NCI-H2171 (cell line): ENCODE measurements around the gene RBM42.
"Not testable (repeated sequence)": the region's sequence is repeated elsewhere in the genome, so short reads cannot be mapped to it uniquely, and the experiment has no call there.

Experiments
- DNase-seq: peaks from one replicate; lab custom pipeline; 2025; lab: John Stamatoyannopoulos, UW

The RBM42 gene

DNA sequence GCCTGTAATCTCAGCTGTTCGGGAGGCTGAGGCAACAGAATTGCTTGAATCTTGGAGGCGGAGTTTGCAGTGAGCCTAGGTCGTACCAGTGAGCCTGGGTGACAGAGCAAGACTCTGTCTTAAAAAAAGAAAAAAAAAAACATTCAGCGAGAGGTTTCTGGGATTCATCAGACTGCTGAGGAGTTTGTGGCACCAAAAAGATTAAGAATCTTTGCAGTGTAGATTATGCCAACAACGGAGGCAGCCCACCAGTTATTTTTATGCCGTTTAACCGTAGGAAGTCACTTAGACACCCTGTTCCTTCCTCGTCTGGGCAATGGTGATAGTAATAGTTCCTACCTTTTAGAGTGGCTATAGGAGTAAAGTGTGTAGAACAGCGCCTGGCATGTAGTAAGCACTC is 21.7 kb downstream of the RBM42 start:
- DNase-seq: no peak

DNA sequence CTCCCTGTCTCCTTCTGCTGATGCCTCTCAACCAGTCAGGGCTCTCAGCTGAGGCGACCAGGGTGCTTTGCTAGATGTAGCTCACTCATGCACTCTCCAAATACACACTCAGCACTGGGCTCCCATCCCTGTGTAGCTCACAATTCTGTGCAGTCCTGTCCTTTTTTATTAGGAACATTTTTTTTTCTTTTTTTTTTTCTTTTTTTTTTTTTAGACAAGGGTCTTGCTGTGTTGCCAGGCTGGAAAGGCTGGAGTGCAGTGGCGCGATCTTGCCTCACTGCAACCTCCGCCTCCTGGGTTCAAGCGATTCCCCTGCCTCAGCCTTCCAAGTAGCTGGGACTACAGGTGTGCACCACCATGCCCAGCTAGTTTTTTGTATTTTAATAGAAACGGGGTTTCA is 26.0 kb downstream of the RBM42 start:
- DNase-seq: not testable (repeated sequence)

DNA sequence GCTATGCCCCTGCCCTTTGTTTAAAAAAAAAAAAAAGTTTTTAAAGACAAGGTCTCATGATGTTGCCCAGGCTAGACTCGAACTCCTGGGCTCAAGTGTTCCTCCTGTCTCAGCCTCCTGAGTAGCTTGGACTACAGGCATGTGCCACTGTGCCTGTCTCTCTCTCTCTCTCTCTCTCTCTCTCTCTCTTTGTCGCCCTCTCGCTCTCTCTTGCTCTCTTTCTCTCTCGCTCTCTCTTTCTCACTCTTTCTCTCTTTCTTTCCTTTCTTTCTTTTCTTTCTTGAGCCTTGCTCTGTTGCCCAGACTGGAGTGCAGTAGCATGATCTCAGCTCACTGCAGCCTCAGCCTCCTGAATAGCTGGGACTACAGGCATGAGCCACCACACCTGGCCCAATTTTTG is 26.8 kb downstream of the RBM42 start:
- no peak for DNase-seq

DNA sequence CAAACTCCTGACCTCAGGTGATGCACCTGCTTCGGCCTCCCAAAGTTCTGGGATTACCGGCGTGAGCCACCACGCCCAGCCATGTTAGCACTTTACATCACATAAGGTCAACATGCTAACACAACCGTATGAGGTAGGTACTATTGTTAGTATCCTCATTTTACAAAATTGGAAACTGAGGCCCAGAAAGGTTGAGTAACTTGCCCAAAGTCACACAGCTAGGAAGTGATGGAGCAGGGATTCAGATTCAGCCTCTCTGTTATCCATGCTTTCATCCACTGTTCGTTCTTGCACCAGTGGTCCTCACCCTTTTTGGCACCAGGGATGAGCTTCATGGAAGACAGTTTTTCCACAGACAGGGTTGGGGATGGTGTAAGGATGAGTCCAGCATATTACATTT is 27.9 kb downstream of the RBM42 start:
- DNase-seq: no peak

DNA sequence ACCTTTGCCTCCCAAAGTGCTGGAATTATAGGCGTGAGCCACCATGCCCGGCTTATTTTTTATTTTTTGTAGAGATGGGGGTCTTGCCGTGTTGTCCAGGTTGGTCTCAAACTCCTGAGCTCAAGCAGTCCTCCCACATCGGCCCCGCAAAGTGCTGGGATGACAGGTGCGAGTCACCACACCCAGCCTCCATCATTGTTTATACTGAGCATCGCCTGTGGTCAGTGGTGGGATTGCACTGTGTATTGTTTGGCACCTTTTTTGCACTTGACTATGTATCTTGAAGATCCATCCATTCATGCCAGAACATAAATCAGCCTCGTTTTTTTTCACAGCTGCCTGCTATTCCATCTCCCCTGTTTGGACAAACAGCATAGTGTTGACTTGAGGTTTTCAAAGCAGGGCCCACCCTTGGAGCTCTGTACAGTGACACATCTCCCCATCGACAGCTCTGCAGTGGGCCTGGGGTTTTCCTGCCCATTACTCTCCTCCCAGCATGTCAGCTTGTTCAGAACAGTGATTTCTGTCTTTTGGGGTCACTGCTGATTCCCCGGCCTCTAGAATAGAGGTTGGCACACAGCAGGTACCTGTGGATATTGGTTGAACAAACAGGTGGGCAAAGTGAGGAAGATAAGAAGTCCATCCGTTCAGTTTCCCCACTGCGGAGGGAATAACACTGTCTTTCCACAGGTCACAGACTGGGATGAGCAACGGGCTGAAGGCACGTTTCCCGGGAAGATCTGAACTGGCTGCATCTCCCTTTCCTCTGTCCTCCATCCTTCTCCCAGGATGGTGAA is 29.3 kb downstream of the RBM42 start:
- DNase-seq: no peak

DNA sequence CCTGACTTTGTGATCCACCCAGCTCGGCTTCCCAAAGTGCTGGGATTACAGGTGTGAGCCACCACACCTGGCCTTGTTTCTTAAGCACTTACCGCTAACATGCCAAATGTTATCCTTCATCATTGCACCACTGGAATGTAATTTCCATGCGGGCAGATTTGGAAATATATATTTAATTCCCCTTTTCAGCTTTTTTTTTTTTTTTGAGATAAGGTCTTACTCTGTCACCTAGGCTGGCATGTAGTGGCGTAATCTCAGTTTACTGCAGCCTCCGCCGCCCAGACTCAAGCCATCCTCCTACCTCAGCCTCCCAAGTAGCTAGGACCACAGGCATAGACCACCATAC is 33.1 kb downstream of the RBM42 start:
- DNase-seq: no peak

DNA sequence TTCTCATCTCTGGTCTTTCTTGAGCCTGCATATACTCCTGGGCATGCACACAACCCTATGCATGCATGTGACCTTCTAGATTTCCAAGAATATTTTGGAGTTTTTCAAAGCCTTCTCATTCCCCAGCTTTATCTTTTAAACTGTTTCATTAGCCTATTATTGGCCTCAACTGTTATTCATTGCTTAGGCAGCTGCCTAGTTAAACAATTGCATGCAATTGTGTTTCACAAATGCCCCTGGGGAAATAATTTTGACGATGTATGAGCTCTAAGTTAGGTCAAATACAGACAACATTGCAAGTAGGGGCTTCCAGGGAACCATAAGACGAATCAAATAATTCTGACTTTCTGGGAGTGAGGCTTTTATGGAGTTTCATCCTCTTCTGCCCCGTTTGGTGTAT is 35.1 kb downstream of the RBM42 start:
- no peak for DNase-seq

DNA sequence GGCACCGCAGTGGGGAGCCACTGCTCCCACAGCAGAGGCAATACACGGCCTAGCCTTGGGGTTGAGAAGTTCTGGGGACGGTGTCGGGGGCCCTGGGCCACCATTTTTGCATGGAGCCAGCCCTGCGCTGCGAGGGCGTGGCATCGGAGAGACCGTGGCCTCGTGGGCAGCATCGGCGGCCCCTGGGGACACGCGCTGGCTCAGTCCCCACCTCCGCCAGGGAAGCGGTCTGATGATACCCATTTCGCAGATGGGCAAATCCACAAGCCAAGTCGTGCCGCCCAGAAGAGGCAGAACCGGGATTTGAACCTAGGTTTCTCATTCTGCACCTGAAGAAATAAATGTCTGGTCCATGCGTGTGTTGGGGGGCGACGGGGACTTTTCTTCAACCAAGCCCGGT is 36.3 kb downstream of the RBM42 start:
- DNase-seq: no peak

DNA sequence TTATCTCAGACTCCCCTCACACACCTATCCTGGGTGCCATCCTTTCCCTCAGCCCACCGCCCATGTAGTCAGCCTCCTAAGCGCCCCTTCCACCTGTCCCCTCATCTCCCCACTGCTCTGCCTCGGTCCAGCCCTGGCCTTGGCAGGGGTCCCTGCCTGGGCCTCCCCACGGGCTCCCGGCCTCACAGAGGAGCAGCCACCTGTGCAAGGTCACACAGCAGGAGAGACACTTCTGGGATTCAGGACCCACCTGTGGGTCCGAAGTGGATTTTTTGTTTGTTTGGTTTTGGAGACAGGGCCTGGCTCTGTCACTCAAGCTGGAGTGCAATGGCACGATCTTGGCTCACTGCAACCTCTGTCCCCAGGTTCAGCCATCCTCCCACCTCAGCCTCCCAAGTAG is 36.8 kb downstream of the RBM42 start:
- DNase-seq: no peak

DNA sequence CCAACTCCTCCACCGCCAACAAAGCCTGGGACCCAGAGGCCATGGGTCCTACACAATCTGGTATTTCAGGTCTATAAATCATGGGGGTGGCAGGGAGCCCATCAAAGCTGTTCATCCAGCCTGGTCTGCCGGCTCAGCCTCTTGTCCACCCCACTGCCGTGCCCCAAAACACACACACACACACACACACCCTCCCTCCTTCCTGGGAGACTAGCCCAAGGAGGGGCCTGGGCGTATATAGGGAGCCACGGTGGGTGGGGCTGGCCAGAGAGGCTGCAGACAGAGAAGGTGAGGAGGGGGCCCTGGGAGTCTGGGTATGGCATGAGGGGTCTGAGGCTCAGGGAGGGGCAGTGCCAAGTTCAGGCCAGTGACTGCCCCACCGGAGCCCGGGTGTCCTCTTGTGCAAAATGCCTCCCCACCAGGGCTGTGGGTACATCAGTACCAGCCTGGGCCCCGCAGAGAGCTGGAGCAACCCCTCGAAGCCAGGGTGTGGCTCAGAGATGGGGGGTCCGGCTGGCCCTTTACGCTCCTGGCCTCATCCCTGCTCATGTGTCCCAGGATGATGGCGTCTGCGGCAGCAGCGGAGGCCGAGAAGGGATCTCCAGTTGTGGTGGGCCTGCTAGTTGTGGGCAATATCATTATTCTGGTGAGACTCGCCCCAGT is 37.5 kb downstream of the RBM42 start, which contains the start of gene UPK1A:
TSS of gene UPK1A (plus strand) at position 267 of the 663 bp plus-strand sequence. CDS start at position 563, 296 bp downstream.
- DNase-seq: no peak

DNA sequence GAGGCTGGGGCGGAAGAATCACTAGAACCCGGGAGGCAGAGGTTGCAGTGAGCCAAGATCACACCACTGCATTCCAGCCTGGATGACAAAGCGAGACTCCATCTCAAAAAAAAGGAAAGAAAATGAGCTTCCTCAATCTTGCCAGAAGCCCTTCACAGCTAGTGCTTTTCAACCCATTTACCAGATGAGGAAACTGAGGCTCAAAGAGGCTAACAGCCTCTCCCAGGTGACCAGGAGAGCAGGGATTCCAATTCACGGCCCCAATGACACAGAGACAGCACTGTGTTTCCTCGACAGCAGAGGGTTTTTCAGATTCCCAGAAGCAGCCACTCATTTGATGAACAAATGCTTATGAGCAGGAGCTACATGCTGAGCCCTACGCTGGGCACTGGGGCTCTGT is 40.7 kb downstream of the RBM42 start:
- no peak for DNase-seq

DNA sequence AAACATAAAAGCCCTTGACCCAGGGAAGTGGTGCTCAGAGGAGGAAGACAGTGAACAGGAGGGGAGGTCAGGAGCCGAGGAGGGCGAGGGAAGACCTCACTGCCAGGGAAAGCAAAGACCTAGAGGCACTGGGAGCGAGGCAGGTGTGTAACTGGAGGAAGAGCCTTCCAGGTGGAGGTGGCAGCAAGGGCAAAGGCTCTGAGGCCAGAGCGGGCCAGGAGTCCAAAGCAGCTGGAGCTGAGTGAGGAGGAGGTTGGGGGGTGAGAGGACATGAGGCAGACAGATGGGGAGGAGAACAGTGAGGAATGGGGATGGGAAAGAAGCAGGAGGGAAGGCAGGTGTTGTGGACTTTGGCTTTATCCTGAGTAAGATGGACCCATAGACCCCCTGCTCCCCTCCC is 41.1 kb downstream of the RBM42 start:
- no peak for DNase-seq

DNA sequence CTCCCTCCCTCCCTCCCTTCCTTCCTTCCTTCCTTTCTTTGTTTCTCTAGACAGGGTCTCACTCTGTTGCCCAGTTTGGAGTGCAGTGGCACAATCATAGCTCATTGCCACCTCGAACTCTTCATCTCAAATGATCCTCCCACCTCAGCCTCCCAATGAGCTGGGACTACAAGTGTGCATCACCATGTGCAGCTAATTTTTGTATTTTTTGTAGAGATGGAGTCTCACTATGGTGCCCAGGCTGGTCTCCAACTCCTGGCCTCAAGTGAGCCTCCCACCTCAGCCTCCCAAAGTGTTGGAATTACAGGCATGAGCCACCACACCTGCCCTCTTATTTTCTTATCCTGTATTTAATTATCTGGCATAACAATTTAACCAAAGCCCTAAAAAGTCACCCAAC is 41.9 kb downstream of the RBM42 start:
- DNase-seq: no peak

DNA sequence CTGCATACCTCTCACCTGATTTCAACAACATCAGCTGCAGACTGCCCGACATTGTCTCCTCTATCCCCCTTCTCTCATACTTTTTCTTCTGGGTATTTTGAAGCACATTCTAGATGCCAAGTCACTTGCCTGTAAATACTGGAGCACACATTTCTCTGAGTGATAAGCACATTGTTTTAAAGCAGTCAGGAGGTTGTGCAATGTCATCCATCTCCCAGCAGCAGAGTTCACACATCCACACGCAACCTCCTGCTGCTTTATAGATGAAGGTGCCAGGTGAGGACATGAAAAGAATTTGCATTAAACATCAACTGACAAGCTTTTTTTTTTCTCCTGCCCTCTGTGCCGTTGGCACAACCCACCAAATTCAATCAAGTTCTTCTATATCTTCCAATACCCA is 43.0 kb downstream of the RBM42 start:
- no peak for DNase-seq

DNA sequence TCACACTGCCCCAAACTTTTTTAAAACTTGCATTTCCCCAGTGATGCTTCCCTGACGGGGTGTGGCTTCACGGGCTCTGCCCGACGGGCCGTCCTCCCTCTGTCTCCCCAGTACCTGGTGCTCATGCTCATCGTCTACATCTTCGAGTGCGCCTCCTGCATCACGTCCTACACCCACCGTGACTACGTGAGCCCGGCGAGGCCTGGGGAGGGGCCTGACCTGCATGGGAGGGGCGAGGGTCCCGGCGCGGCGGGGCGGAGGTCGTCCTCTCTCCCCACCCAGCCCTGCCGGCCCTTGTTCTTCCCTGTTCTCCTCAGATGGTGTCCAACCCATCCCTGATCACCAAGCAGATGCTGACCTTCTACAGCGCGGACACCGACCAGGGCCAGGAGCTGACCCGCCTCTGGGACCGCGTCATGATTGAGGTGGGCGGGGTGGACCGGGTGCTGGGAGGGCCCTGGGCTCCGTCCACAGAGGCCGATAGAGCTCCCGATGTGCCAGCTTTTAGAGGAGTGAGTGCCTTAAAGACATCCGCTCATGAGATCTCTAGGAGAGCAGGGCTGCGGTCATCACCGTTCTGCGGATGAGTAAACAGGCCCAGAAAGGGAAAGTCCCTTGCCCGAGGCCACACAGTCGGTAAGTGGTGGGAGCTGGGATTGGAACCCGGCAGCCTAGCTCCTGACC is 44.4 kb downstream of the RBM42 start:
- no peak for DNase-seq

DNA sequence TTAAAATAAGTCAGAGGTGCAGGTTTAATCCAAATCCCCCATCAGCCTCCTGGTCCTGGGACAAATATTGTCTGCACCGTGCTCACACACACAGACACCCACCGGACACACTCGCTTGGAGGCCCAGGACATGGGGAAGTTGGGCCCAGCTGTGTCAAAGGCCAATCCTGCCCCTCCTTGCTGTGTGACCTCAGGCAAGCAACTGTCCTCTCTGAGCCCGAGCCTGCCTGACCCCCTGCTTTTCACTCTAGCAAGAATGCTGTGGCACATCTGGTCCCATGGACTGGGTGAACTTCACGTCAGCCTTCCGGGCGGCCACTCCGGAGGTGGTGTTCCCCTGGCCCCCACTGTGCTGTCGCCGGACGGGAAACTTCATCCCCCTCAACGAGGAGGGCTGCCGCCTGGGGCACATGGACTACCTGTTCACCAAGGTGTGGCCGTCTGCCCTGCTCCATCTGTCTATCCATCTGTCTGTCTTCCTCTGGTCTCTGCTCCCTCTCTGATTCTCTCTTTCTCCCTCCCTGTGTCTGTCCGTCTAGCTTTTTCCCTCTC is 46.8 kb downstream of the RBM42 start:
- no peak for DNase-seq
